Activated naive CD8-positive, alpha-beta T cell treated with anti-CD3 and anti-CD28 coated beads, Interleukin-2, amount 50 U/mL, for 16 hours (primary cell): ENCODE measurements around the gene GPN3.
"Not testable (repeated sequence)": the region's sequence is repeated elsewhere in the genome, so short reads cannot be mapped to it uniquely, and the experiment has no call there.

ENCODE experiments used
- DNase-seq: peaks from one replicate; pipeline ENCODE4 v3.0.0-alpha.2; 2020; ENCODE audit warnings: low read depth, low spot score

The GPN3 gene

GRCh38 chr12:110444455-110444854 is 23.6 kb downstream of the GPN3 start:
- DNase-seq: no peak

- DNase-seq: no peak
These were observed 31.8 kb downstream of the GPN3 start for GRCh38 chr12:110436231-110436630.

- DNase-seq: no peak
These were observed 36.0 kb downstream of the GPN3 start for GRCh38 chr12:110431957-110432587.

GRCh38 chr12:110429676-110430075 is 38.4 kb downstream of the GPN3 start:
- not testable (repeated sequence) for DNase-seq

GRCh38 chr12:110426406-110426805 is 41.7 kb downstream of the GPN3 start:
- DNase-seq: no peak

GRCh38 chr12:110424237-110424636 is 43.8 kb downstream of the GPN3 start:
- no peak for DNase-seq

- no peak for DNase-seq
These were observed 46.4 kb downstream of the GPN3 start for GRCh38 chr12:110421701-110422100.

- DNase-seq: no peak
These were observed 46.8 kb downstream of the GPN3 start for GRCh38 chr12:110421159-110421661.

GRCh38 chr12:110420644-110421043 is 47.4 kb downstream of the GPN3 start:
- DNase-seq: not testable (repeated sequence)

GRCh38 chr12:110417113-110417512 is 50.9 kb downstream of the GPN3 start:
- not testable (repeated sequence) for DNase-seq

- not testable (repeated sequence) for DNase-seq
These were observed 58.0 kb downstream of the GPN3 start for GRCh38 chr12:110410086-110410485.

- not testable (repeated sequence) for DNase-seq
These were observed 62.9 kb downstream of the GPN3 start for GRCh38 chr12:110405126-110405662.

GRCh38 chr12:110403976-110404682 is 63.9 kb downstream of the GPN3 start:
- DNase-seq: peak; percentile 56

GRCh38 chr12:110403146-110403975 is 64.7 kb downstream of the GPN3 start, which contains the start of gene ANAPC7:
Gene ANAPC7 (minus strand): TSS chr12:110403708. CDS start chr12:110403627, 81 bp downstream.
- DNase-seq: peak; percentile 64
